PC-9 (cell line): ENCODE data around the gene ATF7IP.

Experiments used
- CTCF ChIP-seq: fragments of 200-600 bp; sonication (generic); conservative IDR thresholded peaks from 2 replicates; pipeline ENCODE4 v1.6.1; 2017; ENCODE audit warnings: mixed run types, antibody characterized with exemption, mild to moderate bottlenecking, moderate library complexity
- EZH2 ChIP-seq: fragments of 200-600 bp; sonication (generic); IDR thresholded peaks from 2 replicates; pipeline ENCODE4 v1.8.0; 2017; ENCODE audit warnings: antibody characterized with exemption, low read depth

- TF ChIP-seq EZH2: no peak
- TF ChIP-seq CTCF: no peak
These were observed 25.5 kb downstream of the ATF7IP start for GRCh38 chr12:14390870-14391530.
